Small intestine (tissue), 7 donors: ENCODE measurements around the gene ZSCAN30. TPM values are rescaled to one million over a fixed set of nuclear protein-coding genes. Genes with fewer than 3 reads are reported as not detected.

Experiments used
- DNase-seq, 2 donors: peaks; one replicate each; pipeline versions ENCODE4 v3.0.0 to v3.0.0-alpha.2; 2013
- FAIRE-seq: peaks from 2 replicates; lab custom pipeline; 2012; peaks lifted over from hg19 to GRCh38; lab: Jason Lieb, UNC
- H3K27ac ChIP-seq, 3 donors: one replicate each; pipeline ENCODE4 v1.5.1; 2013; ENCODE audit warnings: low read length in 2 of 3, mild to moderate bottlenecking in 2 of 3, control low read depth in 1 of 3, inconsistent platforms in 1 of 3, low read depth in 1 of 3, moderate library complexity in 1 of 3
- H3K27me3 ChIP-seq, 3 donors: one replicate each; pipeline ENCODE4 v1.6.1; 2013; ENCODE audit warnings: low read length in 3 of 3, inconsistent platforms in 1 of 3; ENCODE audit not compliant: control insufficient read depth in 3 of 3, insufficient read depth in 3 of 3
- H3K36me3 ChIP-seq, 3 donors: one replicate each; pipeline ENCODE4 v1.6.1; 2013; ENCODE audit warnings: low read length in 3 of 3, inconsistent platforms in 1 of 3, low read depth in 1 of 3, mild to moderate bottlenecking in 1 of 3, moderate library complexity in 1 of 3; ENCODE audit not compliant: control insufficient read depth in 3 of 3, insufficient read depth in 2 of 3
- H3K4me1 ChIP-seq, 3 donors: one replicate each; pipeline ENCODE4 v1.6.1; 2013; ENCODE audit warnings: low read length in 2 of 3, inconsistent platforms in 1 of 3, low read depth in 1 of 3, mild to moderate bottlenecking in 1 of 3, moderate library complexity in 1 of 3; ENCODE audit not compliant: control insufficient read depth in 3 of 3, insufficient read depth in 2 of 3
- H3K4me3 ChIP-seq, 3 donors: one replicate each; pipeline ENCODE4 v1.5.1; 2013; ENCODE audit warnings: low read length in 3 of 3, control low read depth in 1 of 3, inconsistent platforms in 1 of 3, low read depth in 1 of 3, mild to moderate bottlenecking in 1 of 3, moderate library complexity in 1 of 3
- H3K9me3 ChIP-seq, 2 donors: one replicate each; pipeline ENCODE4 v1.6.1; 2013; ENCODE audit warnings: low read depth in 1 of 2, low read length in 1 of 2; ENCODE audit not compliant: control insufficient read depth in 2 of 2, insufficient read depth in 1 of 2
- WGBS, 3 donors: extraction: QIAGEN DNeasy Blood & Tissue Kit; methylation state at CpG; one replicate each; pipeline ENCODE4 v1.1.7; 2013; 5-methylcytosine and 5-hydroxymethylcytosine counted together
- polyA plus RNA-seq, 4 donors: library from polyadenylated mRNA; stranded (reverse) in 3 of 4; unstranded in 1 of 4; fragments of 200-250 nt in 3 of 4; fragments of 120-200 nt in 1 of 4; gene quantifications; one replicate each; pipeline versions ENCODE4 v1.2.1 to v1.2.3, GENCODE V29; 2013
- donor health status: healthy with polysubstance abuse.
- donor health status: control.
- donor health status: control.
- donor health status: Bipolar disorder and iron deficiency.
- donor health status: healthy.

The ZSCAN30 gene
- polyA plus RNA-seq, 4 donors: 4.8 to 38.3 (median 9.7) TPM

DNA sequence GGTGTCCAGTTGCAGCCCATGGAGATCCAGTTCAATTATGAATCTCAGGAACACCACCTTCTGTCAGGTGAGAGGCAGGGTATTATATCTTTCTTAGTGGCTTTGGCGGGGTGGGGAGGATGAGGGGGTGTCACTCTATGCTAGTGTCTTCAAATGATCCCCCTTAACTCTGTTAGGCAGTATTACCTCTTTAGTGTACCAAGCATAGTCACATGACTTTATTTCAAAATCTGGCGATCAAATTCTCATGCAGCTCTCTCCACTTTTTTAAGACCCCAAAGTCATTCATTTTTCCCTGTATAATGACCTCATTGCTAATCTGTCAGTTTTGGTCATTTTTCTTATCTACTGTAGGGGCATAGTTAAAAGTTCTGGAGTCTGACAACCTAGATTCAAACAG is 1.1 kb upstream of the ZSCAN30 start:
- peaks cover 0 to 9% (median 2%) of the 10 kb centered on the region in 3 donors for H3K4me1 ChIP-seq
- FAIRE-seq (no peak), DNase-seq (no peak)
- peaks cover 0 to 4% (median 2%) of the 10 kb centered on the region in 3 donors for H3K36me3 ChIP-seq
- H3K27me3 ChIP-seq: no peaks in the 10 kb centered on the region
- peak overlapping the region in 1 of 3 donors; percentile 27 for H3K27ac ChIP-seq
- H3K9me3 ChIP-seq: no peaks in the 10 kb centered on the region
- WGBS, 3 donors: 82 to 91% (median 86%) methylated on average over 2 of the region's 2 CpGs
- peak overlapping the region in 1 of 3 donors; percentile 77 for H3K4me3 ChIP-seq

- WGBS, 3 donors: 0% methylated on average over 8 of the region's 8 CpGs
- no peak for DNase-seq
- Histone ChIP-seq H3K4me3 (peak overlapping the region; percentile 51 to 77 (median 69)), H3K27ac (peak overlapping the region; percentile 14 to 84 (median 79)), H3K9me3 (peaks cover 0 to 3% of the 10 kb centered on the region in 2 donors), H3K27me3 (no peaks in the 10 kb centered on the region), H3K4me1 (peaks cover 0 to 9% (median 2%) of the 10 kb centered on the region in 3 donors), H3K36me3 (peaks cover 2 to 4% (median 3%) of the 10 kb centered on the region in 3 donors)
- no peak for FAIRE-seq
Observed at GRCh38 chr18:35289727-35290093, 319 bp downstream of the ZSCAN30 start.

DNA sequence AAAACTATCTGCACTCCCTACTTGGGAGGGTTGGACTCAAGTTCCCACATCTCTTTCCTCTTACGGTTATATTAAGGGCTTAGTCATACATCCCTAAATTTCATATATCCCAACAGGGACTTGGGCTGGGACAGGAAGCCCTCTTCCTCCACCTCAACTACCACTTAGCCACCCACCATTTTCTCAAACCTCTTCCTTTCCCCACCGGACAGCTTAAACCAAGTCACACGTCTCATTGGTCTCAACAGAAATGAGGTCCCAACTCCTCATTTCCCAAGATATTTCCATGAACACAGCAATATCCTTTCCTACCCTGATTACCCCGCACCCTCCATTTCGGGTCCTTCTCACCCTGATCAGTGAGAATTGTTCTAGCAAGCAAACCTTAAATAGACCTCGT is 736 bp downstream of the ZSCAN30 start:
- no peaks in the 10 kb centered on the region for H3K27me3 ChIP-seq
- H3K4me3 ChIP-seq: peak overlapping the region; percentile 51 to 77 (median 69)
- H3K36me3 ChIP-seq: peaks cover 2 to 7% (median 4%) of the 10 kb centered on the region in 3 donors
- peaks cover 0 to 8% of the 10 kb centered on the region in 2 donors for H3K9me3 ChIP-seq
- 10 to 18% (median 13%) methylated on average over 6 of the region's 6 CpGs for WGBS, 3 donors
- FAIRE-seq (no peak), DNase-seq (peak in 1 of 2 donors; percentile 5)
- H3K4me1 ChIP-seq: peaks cover 0 to 9% (median 2%) of the 10 kb centered on the region in 3 donors
- H3K27ac ChIP-seq: peak overlapping the region in 2 of 3 donors; percentile 79 to 84

DNA sequence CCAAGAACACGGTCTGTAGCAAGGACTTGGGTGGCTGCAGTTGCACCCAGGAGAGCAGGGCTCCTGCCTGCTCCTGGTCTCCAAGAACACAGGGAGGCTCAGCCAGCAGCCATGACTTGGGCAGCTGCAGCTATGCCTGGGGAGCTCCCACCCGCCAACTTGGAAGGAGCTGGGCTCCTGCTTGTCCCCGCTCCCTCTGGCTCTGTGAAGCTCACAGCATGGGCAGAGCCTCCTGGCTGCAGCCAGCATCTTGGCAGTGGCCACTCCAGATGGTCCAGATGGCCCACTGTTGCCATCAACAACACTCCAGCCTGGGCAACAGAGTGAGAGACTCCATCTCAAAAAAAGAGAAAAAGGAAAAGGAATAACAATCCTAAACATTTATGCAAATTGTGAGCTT is 5.2 kb downstream of the ZSCAN30 start:
- Histone ChIP-seq H3K4me3 (no peak overlapping the region), H3K4me1 (peaks cover 0 to 2% (median 0%) of the 10 kb centered on the region in 3 donors), H3K27ac (no peak overlapping the region), H3K36me3 (peaks cover 0 to 22% (median 0%) of the 10 kb centered on the region in 3 donors), H3K27me3 (no peaks in the 10 kb centered on the region), H3K9me3 (peaks cover 0 to 21% of the 10 kb centered on the region in 2 donors)
- 97 to 100% (median 98%) methylated on average over 3 of the region's 3 CpGs for WGBS, 3 donors
- FAIRE-seq (no peak), DNase-seq (no peak)

GRCh38 chr18:35283923-35284794 is 5.9 kb downstream of the ZSCAN30 start:
- no peak overlapping the region for H3K4me3 ChIP-seq
- H3K36me3 ChIP-seq: peaks cover 0 to 22% (median 0%) of the 10 kb centered on the region in 3 donors
- H3K27me3 ChIP-seq: no peaks in the 10 kb centered on the region
- H3K27ac ChIP-seq: no peak overlapping the region
- peaks cover 0 to 25% of the 10 kb centered on the region in 2 donors for H3K9me3 ChIP-seq
- WGBS, 3 donors: 91 to 98% (median 94%) methylated on average over 7 of the region's 7 CpGs
- DNase-seq (no peak), FAIRE-seq (no peak)
- peaks cover 0 to 2% (median 0%) of the 10 kb centered on the region in 3 donors for H3K4me1 ChIP-seq

GRCh38 chr18:35282353-35282752 is 7.7 kb downstream of the ZSCAN30 start:
- Histone ChIP-seq H3K4me1 (no peaks in the 10 kb centered on the region), H3K9me3 (peaks cover 0 to 27% of the 10 kb centered on the region in 2 donors), H3K27me3 (no peaks in the 10 kb centered on the region), H3K36me3 (peaks cover 0 to 22% (median 0%) of the 10 kb centered on the region in 3 donors), H3K4me3 (no peak overlapping the region), H3K27ac (no peak overlapping the region)
- 79 to 100% (median 91%) methylated on average over 1 of the region's 1 CpG for WGBS, 3 donors
- no peak for FAIRE-seq
- DNase-seq: no peak

GRCh38 chr18:35278969-35279368 is 11.1 kb downstream of the ZSCAN30 start:
- H3K36me3 ChIP-seq: peaks cover 0 to 11% (median 0%) of the 10 kb centered on the region in 3 donors
- FAIRE-seq: no peak
- no peaks in the 10 kb centered on the region for H3K27me3 ChIP-seq
- H3K4me1 ChIP-seq: no peaks in the 10 kb centered on the region
- H3K9me3 ChIP-seq: peaks cover 0 to 28% of the 10 kb centered on the region in 2 donors
- no peak overlapping the region for H3K27ac ChIP-seq
- DNase-seq: no peak
- no peak overlapping the region for H3K4me3 ChIP-seq

GRCh38 chr18:35278085-35278484 is 11.9 kb downstream of the ZSCAN30 start:
- no peak overlapping the region for H3K27ac ChIP-seq
- H3K4me1 ChIP-seq: no peaks in the 10 kb centered on the region
- peaks cover 0 to 21% of the 10 kb centered on the region in 2 donors for H3K9me3 ChIP-seq
- no peak for DNase-seq
- WGBS, 3 donors: 71 to 82% (median 75%) methylated on average over 1 of the region's 1 CpG
- FAIRE-seq: no peak
- H3K4me3 ChIP-seq: no peak overlapping the region
- peaks cover 0 to 2% (median 0%) of the 10 kb centered on the region in 3 donors for H3K36me3 ChIP-seq
- H3K27me3 ChIP-seq: no peaks in the 10 kb centered on the region
